Measurements from ENCODE around the gene C2. TPM values are rescaled to one million over a fixed set of nuclear protein-coding genes. Genes with fewer than 3 reads are reported as not detected.
A peak's percentile ranks its signal among the peaks of the same experiment; 100 is the strongest.

Gene C2
- total RNA-seq, 1 experiment from 2014 or later: 0.66 TPM

DNA sequence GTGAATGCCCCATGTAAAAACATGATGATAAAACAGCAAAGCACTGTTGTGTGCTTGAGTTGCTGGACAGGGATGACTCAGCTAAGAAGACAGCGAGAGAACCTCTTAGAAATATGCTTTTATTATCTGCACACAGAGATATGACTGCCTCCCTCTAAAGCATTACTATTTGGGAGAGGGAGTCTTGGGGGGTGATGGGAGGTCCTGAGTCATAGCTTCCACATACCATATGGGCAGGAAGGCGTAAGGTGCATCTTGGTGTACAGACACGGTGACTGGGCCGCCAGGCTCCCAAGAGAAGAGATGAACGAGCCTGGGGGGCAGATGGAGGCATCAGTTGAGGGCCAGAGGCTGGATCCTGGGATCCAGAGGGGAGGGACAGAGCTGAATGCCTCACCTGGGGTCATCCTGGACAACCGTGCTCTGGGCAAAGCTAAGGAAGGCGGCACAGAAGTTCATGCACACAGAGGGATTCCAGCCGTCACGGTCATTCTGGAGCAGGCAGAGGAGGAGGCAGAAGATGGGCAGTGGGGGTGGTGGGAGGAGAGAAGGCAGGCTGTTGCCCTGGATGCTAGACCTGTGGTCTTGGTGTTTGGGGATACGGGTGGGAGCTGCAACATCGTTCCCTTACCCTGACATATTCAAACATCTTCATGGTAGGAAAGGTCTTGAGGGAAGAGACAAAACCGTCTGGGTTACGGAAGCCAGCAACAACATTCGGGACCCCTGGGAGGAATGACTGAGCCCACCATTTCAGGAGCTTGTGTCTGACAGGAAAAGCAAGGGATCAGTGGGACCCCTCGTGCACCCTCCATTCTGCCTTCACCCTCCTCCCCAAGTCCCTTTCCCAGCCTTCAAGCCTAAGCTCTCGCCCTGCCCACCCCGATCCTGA lies 42.4 kb downstream of the C2 start:
- Histone ChIP-seq H3K4me1 (ENCODE audit: insufficient read depth, low read length) (peaks cover 3% of the 10 kb centered on the region; the same call in 1 of the 2 replicates), H3K18ac (ENCODE audit: insufficient read length, low read depth, low read length) (no peak overlapping the region), H2BK20ac (ENCODE audit: low read depth, low read length, poor library complexity, severe bottlenecking) (no peak overlapping the region), H3K9me3 (ENCODE audit: control insufficient read depth, low read depth, low read length) (no peaks in the 10 kb centered on the region), H3K4ac (ENCODE audit: low read depth, low read length) (no peak overlapping the region), H3K27ac (ENCODE audit: insufficient read length, low read depth, low read length) (no peak overlapping the region), H3T11ph (ENCODE audit: low read length) (no peak overlapping the region), H3K27me3 (ENCODE audit: insufficient read depth, low read length) (no peaks in the 10 kb centered on the region), H4K20me1 (ENCODE audit: control insufficient read depth, insufficient read depth, insufficient read length) (no peaks in the 10 kb centered on the region), H2BK12ac (ENCODE audit: insufficient read length, low read depth, low read length) (no peak overlapping the region), H4K8ac (replicated peaks; ENCODE audit: insufficient read length, low read depth, low read length) (no peak overlapping the region), H2AFZ (ENCODE audit: low read length) (no peak overlapping the region), H3K79me2 (ENCODE audit: insufficient read depth, low read length) (no peaks in the 10 kb centered on the region; the same call in 1 of the 2 replicates), H3K4me2 (ENCODE audit: insufficient read depth, insufficient read length, low read length) (no peak overlapping the region), H3K9ac (ENCODE audit: extremely low read depth, insufficient read length, low read length) (no peak overlapping the region), H2BK5ac (ENCODE audit: insufficient read length, low read length) (no peak overlapping the region), H4K5ac (ENCODE audit: insufficient read length, low read depth, low read length) (no peak overlapping the region), H2AK5ac (ENCODE audit: insufficient read length, low read length) (no peak overlapping the region), H3K56ac (ENCODE audit: insufficient read length, low read depth, low read length) (no peak overlapping the region), H3K14ac (ENCODE audit: insufficient read depth, low read length) (no peak overlapping the region), H3K79me1 (ENCODE audit: insufficient read depth, low read depth, low read length, poor library complexity, severe bottlenecking) (no peaks in the 10 kb centered on the region), H3K23ac (ENCODE audit: insufficient read length, low read depth, low read length) (no peak overlapping the region), H4K91ac (ENCODE audit: insufficient read length, low read depth, low read length) (no peak overlapping the region), H2BK120ac (ENCODE audit: low read depth, low read length, poor library complexity, severe bottlenecking) (no peak overlapping the region), H3K23me2 (ENCODE audit: insufficient read length, low read depth, low read length, poor library complexity, severe bottlenecking) (peaks cover 6% of the 10 kb centered on the region), H2BK15ac (ENCODE audit: low read depth, low read length) (no peak overlapping the region)
- Mint-ChIP-seq H3K4me1 (peaks cover 8 to 11% of the 10 kb centered on the region in 2 experiments), H3K36me3 (ENCODE audit: insufficient read depth in 1 of 3, low read depth in 3 of 3) (peaks cover 32 to 69% (median 65%) of the 10 kb centered on the region in 3 experiments; a peak in 6 of 7 replicates), H3K27ac (peak overlapping the region; percentile 34 to 100 (median 86); a peak in 4 of 7 replicates), H3K4me3 (peak overlapping the region; percentile 55 to 91; a peak in 4 of 5 replicates), H3K9me3 (peaks cover 0 to 2% of the 10 kb centered on the region in 2 experiments; a peak in 1 of 5 replicates), H3K27me3 (ENCODE audit: low read depth) (no peaks in the 10 kb centered on the region; the same call in 1 of the 2 replicates)
- TF ChIP-seq, protein P1, sequence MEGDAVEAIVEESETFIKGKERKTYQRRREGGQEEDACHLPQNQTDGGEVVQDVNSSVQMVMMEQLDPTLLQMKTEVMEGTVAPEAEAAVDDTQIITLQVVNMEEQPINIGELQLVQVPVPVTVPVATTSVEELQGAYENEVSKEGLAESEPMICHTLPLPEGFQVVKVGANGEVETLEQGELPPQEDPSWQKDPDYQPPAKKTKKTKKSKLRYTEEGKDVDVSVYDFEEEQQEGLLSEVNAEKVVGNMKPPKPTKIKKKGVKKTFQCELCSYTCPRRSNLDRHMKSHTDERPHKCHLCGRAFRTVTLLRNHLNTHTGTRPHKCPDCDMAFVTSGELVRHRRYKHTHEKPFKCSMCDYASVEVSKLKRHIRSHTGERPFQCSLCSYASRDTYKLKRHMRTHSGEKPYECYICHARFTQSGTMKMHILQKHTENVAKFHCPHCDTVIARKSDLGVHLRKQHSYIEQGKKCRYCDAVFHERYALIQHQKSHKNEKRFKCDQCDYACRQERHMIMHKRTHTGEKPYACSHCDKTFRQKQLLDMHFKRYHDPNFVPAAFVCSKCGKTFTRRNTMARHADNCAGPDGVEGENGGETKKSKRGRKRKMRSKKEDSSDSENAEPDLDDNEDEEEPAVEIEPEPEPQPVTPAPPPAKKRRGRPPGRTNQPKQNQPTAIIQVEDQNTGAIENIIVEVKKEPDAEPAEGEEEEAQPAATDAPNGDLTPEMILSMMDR (conservative IDR thresholded peaks at IDR 0.05): no peak
- no peak for DNase-seq
- WGBS (ENCODE audit: extremely low coverage, insufficient read length, low lambda C conversion rate): no CpG with 5 or more reads among the region's 17 CpGs

All from H9 (cell line).